Activated naive CD4-positive, alpha-beta T cell treated with anti-CD3 and anti-CD28 coated beads for 36 hours (primary cell): Measurements from ENCODE around the gene GGT5. TPM values are rescaled to one million over a fixed set of nuclear protein-coding genes. Genes with fewer than 3 reads are reported as not detected.
A peak's percentile ranks its signal among the peaks of the same experiment; 100 is the strongest.
"Not testable (repeated sequence)": the region's sequence is repeated elsewhere in the genome, so short reads cannot be mapped to it uniquely, and the experiment has no call there.

Source experiments
- CTCF ChIA-PET: fragments of 350-600 bp; sonication (Branson Sonifier 250); formaldehyde crosslinking; loops from one replicate; lab custom pipeline; 2021; ENCODE audit warnings: antibody characterized with exemption; lab: Charles Lee
- DNase-seq: peaks from one replicate; pipeline ENCODE4 v3.0.0-alpha.2; 2020
- H3K27ac Mint-ChIP-seq: one replicate; pipeline ENCODE4 v1.8.0; 2021; ENCODE audit warnings: mild to moderate bottlenecking, mixed read lengths
- H3K27me3 Mint-ChIP-seq: one replicate; pipeline ENCODE4 v1.8.0; 2021; ENCODE audit warnings: low read depth, mixed read lengths
- H3K36me3 Mint-ChIP-seq: one replicate; pipeline ENCODE4 v1.8.0; 2021; ENCODE audit warnings: low read depth, mixed read lengths
- H3K4me1 Mint-ChIP-seq: one replicate; pipeline ENCODE4 v1.8.0; 2021; ENCODE audit warnings: low read depth, mixed read lengths
- H3K4me3 Mint-ChIP-seq: one replicate; pipeline ENCODE4 v1.8.0; 2021; ENCODE audit warnings: mild to moderate bottlenecking, moderate library complexity, mixed read lengths
- H3K9me3 Mint-ChIP-seq: one replicate; pipeline ENCODE4 v1.8.0; 2021; ENCODE audit warnings: mixed read lengths
- intact Hi-C: fragments of 100-400 bp; cut with micrococcal nuclease; formaldehyde crosslinking; loops from one replicate; pipeline ENCODE4 v1.15.1; 2023
- total RNA-seq, 2 experiments: library from RNA; stranded (reverse); gene quantifications; one replicate each; pipeline ENCODE4 v1.2.3, GENCODE V29; 2021

GGT5 gene, protein sequence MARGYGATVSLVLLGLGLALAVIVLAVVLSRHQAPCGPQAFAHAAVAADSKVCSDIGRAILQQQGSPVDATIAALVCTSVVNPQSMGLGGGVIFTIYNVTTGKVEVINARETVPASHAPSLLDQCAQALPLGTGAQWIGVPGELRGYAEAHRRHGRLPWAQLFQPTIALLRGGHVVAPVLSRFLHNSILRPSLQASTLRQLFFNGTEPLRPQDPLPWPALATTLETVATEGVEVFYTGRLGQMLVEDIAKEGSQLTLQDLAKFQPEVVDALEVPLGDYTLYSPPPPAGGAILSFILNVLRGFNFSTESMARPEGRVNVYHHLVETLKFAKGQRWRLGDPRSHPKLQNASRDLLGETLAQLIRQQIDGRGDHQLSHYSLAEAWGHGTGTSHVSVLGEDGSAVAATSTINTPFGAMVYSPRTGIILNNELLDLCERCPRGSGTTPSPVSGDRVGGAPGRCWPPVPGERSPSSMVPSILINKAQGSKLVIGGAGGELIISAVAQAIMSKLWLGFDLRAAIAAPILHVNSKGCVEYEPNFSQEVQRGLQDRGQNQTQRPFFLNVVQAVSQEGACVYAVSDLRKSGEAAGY
- not detected for total RNA-seq

DNA sequence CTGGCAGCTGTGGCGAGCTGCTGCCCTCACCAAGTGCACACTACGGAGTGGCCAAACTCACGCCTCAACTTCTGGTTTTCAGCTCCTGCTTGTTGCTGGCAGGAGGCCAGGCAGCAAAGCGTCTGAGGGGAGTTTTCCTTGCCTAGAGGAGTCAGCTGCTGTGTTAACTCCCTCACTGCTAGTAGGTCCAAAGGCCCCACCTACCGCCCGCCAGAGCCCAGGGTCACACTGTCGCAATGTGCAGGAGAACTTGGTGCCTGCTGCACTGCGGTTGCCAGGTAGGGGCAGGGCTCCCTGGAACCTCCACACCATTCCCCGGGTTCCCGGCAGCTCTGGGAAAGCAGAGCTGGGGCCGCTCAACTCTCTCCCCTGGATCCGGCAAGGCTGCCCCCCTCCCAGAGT lies at the start of gene GGT5:
Gene GGT5, minus strand, starts transcription at position 53 of the 402 bp plus-strand sequence. CDS start 357 bp downstream, outside the sequence.
- CTCF ChIA-PET, H3K36me3 Mint-ChIP-seq, H3K27me3 Mint-ChIP-seq, DNase-seq, H3K4me3 Mint-ChIP-seq, intact Hi-C loops, H3K9me3 Mint-ChIP-seq, H3K27ac Mint-ChIP-seq: not testable (repeated sequence)
- peaks cover 36% of the 10 kb centered on the region for H3K4me1 Mint-ChIP-seq

DNA sequence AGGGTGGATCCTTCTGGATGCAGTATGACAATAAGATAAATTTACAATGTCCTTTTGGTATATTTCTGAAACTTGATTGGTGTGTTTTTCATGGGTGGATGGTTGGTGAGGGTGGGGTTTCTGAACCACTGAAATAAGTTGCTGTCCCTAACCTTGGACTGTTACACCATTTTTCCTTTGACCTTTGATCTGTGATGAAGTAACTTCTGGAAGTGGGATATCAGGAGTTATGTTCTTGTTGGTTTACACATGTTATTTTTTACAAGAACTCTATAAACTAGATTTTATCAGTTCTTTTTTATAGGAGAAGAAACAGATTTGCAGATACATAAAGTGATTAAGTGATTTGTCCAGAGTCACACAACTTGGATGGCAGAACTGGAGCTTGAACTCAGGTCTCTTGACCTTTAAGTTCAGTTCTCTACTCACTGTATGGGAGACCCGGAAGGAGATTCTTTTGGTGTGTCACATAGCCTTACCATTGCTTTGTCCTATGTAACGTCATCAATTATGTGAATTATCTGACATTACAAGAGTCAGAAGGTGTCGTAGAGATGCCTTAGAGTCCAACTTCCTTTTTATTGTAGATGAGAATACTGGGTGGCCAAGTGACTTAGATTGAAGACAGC lies 47.4 kb upstream of the GGT5 start:
- H3K36me3 Mint-ChIP-seq, DNase-seq, H3K9me3 Mint-ChIP-seq, intact Hi-C loops, H3K27me3 Mint-ChIP-seq, CTCF ChIA-PET, H3K27ac Mint-ChIP-seq, H3K4me3 Mint-ChIP-seq: not testable (repeated sequence)
- H3K4me1 Mint-ChIP-seq: peaks cover 27% of the 10 kb centered on the region

DNA sequence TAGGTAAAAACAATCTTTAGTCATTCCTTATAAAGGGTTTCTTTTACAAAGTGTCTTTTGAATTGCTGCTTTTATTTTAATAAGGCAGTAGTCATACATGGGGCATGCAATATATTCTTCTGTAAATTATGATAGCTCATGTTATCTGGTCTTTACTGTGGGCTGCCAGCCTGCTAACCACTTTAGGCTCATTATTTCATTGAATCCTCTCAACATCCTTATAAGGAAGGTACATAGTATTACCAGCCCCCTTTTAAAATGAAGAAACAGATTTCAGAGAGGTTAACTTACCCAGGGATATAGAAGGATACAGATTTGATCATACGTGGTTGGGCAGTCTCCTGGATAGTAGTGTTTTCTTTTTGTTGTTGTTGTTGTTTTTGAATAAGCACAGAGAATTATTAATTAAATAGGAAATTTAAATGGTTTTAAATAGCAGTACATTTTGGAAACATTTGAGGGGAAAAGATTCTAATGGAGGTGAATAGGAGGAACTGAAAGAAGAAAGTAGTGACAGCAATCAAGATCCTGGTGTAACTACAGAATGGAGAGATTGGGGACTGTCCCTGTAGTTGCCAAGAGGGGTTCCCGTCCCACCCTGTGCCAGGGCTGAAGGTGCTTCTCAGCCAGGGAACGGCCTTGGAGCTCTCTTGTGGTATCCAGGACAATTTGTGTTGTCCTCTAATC lies 46.8 kb upstream of the GGT5 start:
- H3K4me3 Mint-ChIP-seq: no peak overlapping the region
- no peaks in the 10 kb centered on the region for H3K36me3 Mint-ChIP-seq
- H3K27me3 Mint-ChIP-seq: no peaks in the 10 kb centered on the region
- peaks cover 29% of the 10 kb centered on the region for H3K4me1 Mint-ChIP-seq
- H3K27ac Mint-ChIP-seq: no peak overlapping the region
- intact Hi-C loops: no loop called here
- H3K9me3 Mint-ChIP-seq: no peaks in the 10 kb centered on the region
- no peak for DNase-seq
- CTCF ChIA-PET: no interaction called here

- Mint-ChIP-seq H3K4me1 (peaks cover 35% of the 10 kb centered on the region), H3K27ac (no peak overlapping the region), H3K9me3 (no peaks in the 10 kb centered on the region), H3K27me3 (no peaks in the 10 kb centered on the region), H3K4me3 (no peak overlapping the region), H3K36me3 (no peaks in the 10 kb centered on the region)
- no peak for DNase-seq
- intact Hi-C loops: no loop called here
- CTCF ChIA-PET: no interaction called here
Observed at GRCh38 chr22:24290459-24290858, 45.6 kb upstream of the GGT5 start.

DNA sequence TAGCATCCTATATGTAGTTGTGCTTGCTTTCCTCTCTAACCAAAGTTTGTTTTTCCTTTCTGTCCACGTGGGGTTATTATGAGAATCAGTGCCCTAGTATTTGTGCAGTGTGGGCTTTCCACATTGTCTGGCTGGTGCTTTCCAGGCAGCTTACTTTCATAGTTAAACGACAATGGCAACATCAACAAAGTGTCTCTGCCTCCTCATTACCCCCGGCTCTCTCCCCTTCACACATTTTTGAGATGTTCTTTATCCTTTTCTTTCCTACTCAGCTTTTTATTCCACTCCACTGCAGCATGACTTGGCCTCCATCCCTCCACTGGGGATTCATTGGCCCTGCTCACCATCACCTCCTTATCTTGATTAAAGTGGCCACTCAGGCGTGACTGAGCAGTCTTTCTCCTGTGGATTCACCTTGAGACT lies 44.9 kb upstream of the GGT5 start:
- Mint-ChIP-seq H3K27ac (no peak overlapping the region), H3K4me3 (no peak overlapping the region), H3K36me3 (no peaks in the 10 kb centered on the region), H3K9me3 (no peaks in the 10 kb centered on the region), H3K27me3 (no peaks in the 10 kb centered on the region), H3K4me1 (peaks cover 42% of the 10 kb centered on the region)
- intact Hi-C loops: no loop called here
- DNase-seq: no peak
- CTCF ChIA-PET: interaction anchor here (0.6 kb wide), 1 partner anchor 59 kb away, joined by 3 read pairs; no protein-coding TSS in a partner anchor

GRCh38 chr22:24289114-24289513 lies 44.2 kb upstream of the GGT5 start:
- no peak overlapping the region for H3K27ac Mint-ChIP-seq
- DNase-seq: no peak
- no peaks in the 10 kb centered on the region for H3K36me3 Mint-ChIP-seq
- no peak overlapping the region for H3K4me3 Mint-ChIP-seq
- H3K27me3 Mint-ChIP-seq: no peaks in the 10 kb centered on the region
- H3K4me1 Mint-ChIP-seq: peaks cover 46% of the 10 kb centered on the region
- intact Hi-C loops: no loop called here
- CTCF ChIA-PET: interaction anchor here (0.6 kb wide), 2 partner anchors 58 to 251 kb away, joined by 3 to 7 read pairs; no protein-coding TSS in a partner anchor
- H3K9me3 Mint-ChIP-seq: no peaks in the 10 kb centered on the region

- H3K27me3 Mint-ChIP-seq, H3K36me3 Mint-ChIP-seq, DNase-seq, intact Hi-C loops, H3K27ac Mint-ChIP-seq, CTCF ChIA-PET, H3K9me3 Mint-ChIP-seq, H3K4me3 Mint-ChIP-seq: not testable (repeated sequence)
- peaks cover 55% of the 10 kb centered on the region for H3K4me1 Mint-ChIP-seq
Observed at GRCh38 chr22:24287801-24288200, 42.9 kb upstream of the GGT5 start.

- H3K27me3 Mint-ChIP-seq, H3K9me3 Mint-ChIP-seq, CTCF ChIA-PET, H3K27ac Mint-ChIP-seq, H3K36me3 Mint-ChIP-seq, H3K4me3 Mint-ChIP-seq, DNase-seq, intact Hi-C loops: not testable (repeated sequence)
- H3K4me1 Mint-ChIP-seq: peaks cover 58% of the 10 kb centered on the region
Observed at GRCh38 chr22:24287212-24287611, 42.3 kb upstream of the GGT5 start.

DNA sequence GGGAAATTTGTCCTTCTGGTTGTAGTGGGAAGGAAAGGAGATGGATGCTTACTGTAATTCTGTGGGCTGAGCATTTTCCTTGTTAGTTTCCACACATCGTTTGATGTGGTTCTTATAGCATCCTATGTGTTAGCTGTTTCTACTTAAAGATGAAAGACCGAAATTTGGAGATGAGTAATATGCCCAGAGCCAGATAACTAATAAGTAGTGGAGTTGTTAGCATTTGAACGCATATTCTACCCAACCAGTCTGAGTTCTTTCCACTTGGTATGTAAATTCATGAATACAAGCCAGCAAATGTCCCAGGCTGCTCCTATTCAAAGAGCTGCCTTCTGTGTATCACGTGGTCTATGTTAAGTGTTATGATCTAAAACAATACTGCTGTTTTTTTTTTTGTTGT lies 40.4 kb upstream of the GGT5 start:
- Mint-ChIP-seq H3K4me3 (no peak overlapping the region), H3K9me3 (no peaks in the 10 kb centered on the region)

DNA sequence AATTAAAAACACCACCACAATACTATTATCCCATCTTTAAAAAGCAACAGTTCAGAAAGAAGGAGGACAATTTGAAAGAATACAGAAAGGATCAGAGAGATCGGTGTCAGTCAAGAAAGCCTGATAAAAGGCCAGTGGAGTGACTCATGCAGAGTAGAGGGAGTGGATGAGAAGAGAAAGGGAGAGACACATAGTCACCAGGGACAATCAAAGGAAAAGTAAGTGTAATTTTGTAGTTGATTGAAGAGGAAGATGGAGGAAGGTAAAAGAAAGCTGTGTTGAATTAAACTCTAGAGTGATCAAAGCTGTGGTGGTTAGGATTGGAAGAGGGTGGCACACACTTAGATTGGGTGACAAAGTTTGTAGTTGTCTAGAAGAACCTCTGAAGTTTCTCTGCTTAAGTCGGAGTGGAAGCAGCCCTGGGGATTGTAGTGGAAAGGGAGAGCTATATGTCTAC lies 39.9 kb upstream of the GGT5 start:
- CTCF ChIA-PET: interaction anchor here (0.6 to 1.7 kb wide), 3 partner anchors 13 to 127 kb away, joined by 3 to 14 read pairs (median 5); partner anchors contain the start of gene SPECC1L
- peak; percentile 41 for DNase-seq
- H3K4me3 Mint-ChIP-seq: peak overlapping the region; percentile 0
- H3K9me3 Mint-ChIP-seq: no peaks in the 10 kb centered on the region
- no peaks in the 10 kb centered on the region for H3K27me3 Mint-ChIP-seq
- intact Hi-C loops: loop anchor here (1.0 kb wide), 3 partner anchors 11 to 150 kb away; no protein-coding TSS in a partner anchor
- peaks cover 7% of the 10 kb centered on the region for H3K36me3 Mint-ChIP-seq
- H3K4me1 Mint-ChIP-seq: peaks cover 51% of the 10 kb centered on the region
- peak overlapping the region; percentile 79 for H3K27ac Mint-ChIP-seq

More for the DNA sequence above, 40.4 kb upstream of the GGT5 start:
- no peaks in the 10 kb centered on the region for H3K27me3 Mint-ChIP-seq
- peaks cover 53% of the 10 kb centered on the region for H3K4me1 Mint-ChIP-seq
- H3K36me3 Mint-ChIP-seq: peaks cover 7% of the 10 kb centered on the region
- CTCF ChIA-PET: interaction anchor here (0.5 to 1.7 kb wide), 4 partner anchors 9 to 128 kb away, joined by 3 to 14 read pairs (median 4); partner anchors contain the start of gene SPECC1L
- peak overlapping the region; percentile 79 for H3K27ac Mint-ChIP-seq
- DNase-seq: peak; percentile 47
- intact Hi-C loops: loop anchor here (1.0 kb wide), 3 partner anchors 12 to 149 kb away; no protein-coding TSS in a partner anchor

- Mint-ChIP-seq H3K36me3 (peaks cover 7% of the 10 kb centered on the region), H3K9me3 (no peaks in the 10 kb centered on the region), H3K4me3 (no peak overlapping the region), H3K4me1 (peaks cover 54% of the 10 kb centered on the region), H3K27ac (no peak overlapping the region), H3K27me3 (no peaks in the 10 kb centered on the region)
- CTCF ChIA-PET: interaction anchor here (0.6 kb wide), 1 partner anchor 829 kb away, joined by 3 read pairs; no protein-coding TSS in a partner anchor
- intact Hi-C loops: no loop called here
- no peak for DNase-seq
Observed at GRCh38 chr22:24282401-24282800, 37.5 kb upstream of the GGT5 start.

DNA sequence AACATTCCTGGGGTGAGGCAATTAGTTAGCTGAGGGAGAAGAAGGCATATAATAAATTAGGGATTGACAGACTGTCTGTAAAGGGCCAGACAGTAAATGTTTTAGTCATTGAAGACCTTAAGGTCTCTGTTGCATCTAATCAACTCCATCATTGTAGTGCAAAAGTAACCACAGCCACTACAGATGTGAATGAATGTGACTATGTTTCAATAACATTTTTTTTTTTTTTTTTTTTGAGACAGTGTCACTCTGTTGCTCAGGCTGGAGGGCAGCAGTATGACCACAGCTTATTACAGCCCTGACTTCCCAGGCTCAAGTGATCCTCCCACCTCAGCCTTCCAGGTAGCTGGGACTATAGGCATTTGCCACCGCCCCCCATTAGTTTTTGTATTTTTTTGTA lies 35.5 kb upstream of the GGT5 start:
- intact Hi-C loops, H3K27me3 Mint-ChIP-seq, CTCF ChIA-PET, H3K9me3 Mint-ChIP-seq, H3K27ac Mint-ChIP-seq, DNase-seq, H3K4me3 Mint-ChIP-seq: not testable (repeated sequence)
- H3K36me3 Mint-ChIP-seq: peaks cover 14% of the 10 kb centered on the region
- peaks cover 43% of the 10 kb centered on the region for H3K4me1 Mint-ChIP-seq
